Mesenchymal stem cell (in vitro differentiated cells and primary cell): ENCODE data around the gene TRMT11. TPM values are rescaled to one million over a fixed set of nuclear protein-coding genes. Genes with fewer than 3 reads are reported as not detected.

ENCODE experiments used
- small RNA-seq: library from polyadenylated mRNA; stranded (forward); fragments of <200 nt; extraction: miRNeasy Mini kit (QIAGEN cat#:217004); gene quantifications from one replicate; pipeline ENCODE3, GENCODE V24; 2013; ENCODE audit warnings: low read depth

The TRMT11 gene

Small RNA genes lying within 50 kb of the gene (small RNA-seq; reads per million reads assigned to genes)
- not detected for gene RNA5SP216
